NCI-H1436 (cell line): ENCODE results near the gene GBE1.
"Not testable (repeated sequence)": the region's sequence is repeated elsewhere in the genome, so short reads cannot be mapped to it uniquely, and the experiment has no call there.

Experiments
- DNase-seq: peaks from one replicate; lab custom pipeline; 2025; lab: John Stamatoyannopoulos, UW

Gene GBE1

DNA sequence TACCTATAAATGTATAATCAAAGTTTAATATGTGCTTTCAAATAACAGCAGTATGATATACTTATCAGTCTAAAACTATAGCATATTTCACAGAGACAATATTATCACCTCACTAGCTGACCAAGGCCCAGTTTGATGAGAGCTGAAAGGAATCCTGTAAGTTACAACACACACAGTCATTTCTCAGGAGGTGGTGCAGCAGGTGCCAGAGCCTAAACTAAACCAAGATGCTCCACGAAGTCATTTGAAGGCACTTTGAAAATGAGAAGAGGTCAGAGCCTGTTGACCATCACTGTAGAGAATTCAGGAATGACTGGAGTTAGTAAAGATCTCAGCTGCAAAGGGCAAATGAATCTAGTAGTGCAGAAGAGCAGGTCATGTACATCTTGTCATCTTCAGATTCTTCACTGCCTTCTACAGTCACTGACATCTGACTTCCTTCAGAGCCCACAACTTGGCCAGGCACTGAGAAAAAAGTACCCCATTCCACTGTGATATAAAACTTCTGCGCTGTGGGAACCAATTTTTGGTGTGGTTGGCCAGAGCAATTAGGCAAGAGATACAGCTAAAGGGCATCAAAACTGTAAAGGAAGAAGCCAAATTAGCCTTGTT is 7.9 kb downstream of the GBE1 start:
- no peak for DNase-seq

DNA sequence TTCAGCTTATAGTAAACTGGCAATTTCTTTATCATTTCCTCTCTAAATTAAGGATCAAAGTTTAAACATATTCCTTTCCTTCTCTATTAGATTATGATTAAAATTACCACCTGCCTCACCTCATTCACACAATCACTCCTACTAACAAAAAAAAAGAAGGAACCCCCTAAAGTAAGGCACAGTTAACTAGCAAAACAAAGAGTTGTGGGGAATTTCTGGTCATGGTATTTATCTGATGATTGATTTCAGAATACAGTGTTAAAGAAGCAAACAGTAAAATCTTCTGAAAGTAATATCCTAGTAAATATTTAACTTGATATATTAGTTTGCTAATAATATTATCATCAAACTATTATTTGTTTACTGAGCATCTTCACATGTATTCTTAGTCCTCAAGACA is 8.8 kb downstream of the GBE1 start:
- DNase-seq: no peak

- no peak for DNase-seq
These were observed 12.2 kb downstream of the GBE1 start for GRCh38 chr3:81749265-81749664.

GRCh38 chr3:81747280-81747679 is 14.2 kb downstream of the GBE1 start:
- not testable (repeated sequence) for DNase-seq

DNA sequence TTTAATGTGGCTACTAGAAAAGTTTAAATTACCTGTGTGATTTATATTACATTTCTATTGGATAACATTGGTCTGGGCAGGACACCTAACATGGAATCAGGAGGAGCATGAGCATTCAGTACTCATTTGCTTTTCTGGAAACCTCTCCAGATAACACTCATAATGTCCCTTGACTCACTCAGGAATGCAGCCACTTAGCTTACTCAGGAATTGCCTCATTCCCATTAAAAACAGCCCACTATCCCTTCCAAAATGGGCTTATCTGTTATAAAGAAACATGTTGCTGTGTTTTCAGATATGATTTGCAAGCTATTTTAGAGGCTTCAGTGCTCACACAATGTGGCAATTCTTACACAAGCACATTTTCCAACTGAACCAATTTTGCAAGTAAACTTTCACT is 17.1 kb downstream of the GBE1 start:
- no peak for DNase-seq

DNA sequence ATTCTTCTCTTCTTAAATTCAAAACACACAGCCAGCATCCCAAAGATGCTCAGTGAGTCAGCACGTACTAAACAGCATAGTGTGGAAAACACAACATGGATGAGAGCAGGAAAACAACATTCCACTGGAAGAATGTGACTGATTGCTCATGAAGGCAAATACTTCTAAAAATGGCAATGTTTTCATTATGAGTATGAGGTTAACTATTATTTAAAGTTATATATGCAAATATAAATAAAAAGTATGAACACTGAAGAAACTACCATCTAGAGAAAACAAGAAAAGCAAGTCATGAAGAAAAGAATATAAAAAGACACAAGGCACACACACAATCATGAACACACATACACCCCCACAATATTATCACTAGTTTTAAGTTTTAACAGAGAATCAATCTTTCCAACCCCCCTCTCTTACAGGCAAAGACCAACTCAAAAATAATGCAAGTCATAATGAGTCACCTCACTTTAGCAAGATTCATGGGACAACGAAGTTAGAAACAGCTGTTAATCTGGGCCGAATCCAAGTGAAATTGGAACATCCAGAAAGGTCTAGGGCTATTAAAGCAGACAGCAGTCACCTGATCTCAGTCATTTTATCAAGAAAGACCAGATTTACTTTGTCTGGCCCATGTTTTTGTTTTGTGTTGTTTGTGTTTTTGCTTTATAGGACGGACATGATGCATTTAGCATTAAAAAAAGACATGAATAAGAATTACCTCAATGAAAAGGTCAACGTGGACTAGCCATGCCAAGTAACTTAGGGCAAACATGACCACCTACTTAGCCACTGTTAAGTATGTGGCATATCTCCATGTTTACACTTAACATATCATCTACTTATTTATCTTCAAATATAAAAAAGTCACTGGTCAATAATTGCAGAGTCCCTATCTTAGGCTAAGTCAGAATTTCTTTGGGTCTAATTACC is 18.1 kb downstream of the GBE1 start:
- no peak for DNase-seq

DNA sequence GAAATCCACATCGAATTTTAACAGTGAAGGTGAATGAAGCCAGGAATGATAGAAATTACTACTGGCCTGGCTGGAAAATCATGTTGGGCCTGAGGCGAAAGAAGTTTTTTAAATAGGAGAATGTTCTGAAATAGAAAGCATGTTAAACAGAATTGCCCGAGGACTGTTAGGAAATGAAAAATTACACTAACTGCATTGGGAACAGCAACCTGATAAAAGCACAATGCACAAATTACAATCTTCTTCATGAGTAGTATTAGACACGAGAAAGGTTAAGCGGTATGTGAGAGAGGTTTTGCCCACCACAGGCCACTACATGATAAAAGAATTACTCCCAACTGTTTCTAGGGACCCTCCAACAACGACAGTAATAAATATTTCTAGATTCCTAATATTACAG is 18.9 kb downstream of the GBE1 start:
- no peak for DNase-seq

DNA sequence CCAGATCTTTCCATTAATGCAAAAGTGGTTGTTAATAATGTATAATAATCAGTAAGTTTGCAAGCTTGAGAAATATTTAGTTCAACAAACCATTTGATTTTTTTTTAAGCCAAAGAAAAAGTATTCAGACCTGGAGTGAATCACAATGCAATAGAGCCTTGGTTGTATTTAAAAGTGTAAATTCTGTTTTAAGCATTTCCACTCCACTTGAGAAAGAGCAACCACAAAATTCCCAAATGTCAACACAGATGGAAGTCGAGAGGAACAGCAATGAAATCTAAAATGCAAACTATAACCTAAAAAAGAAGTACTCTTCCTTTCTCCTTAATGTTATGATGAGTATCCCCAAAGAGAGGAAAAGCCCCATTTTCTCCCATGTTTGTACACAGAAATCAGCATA is 20.2 kb downstream of the GBE1 start:
- DNase-seq: no peak

GRCh38 chr3:81740731-81741130 is 20.7 kb downstream of the GBE1 start:
- no peak for DNase-seq

GRCh38 chr3:81735334-81735733 is 26.1 kb downstream of the GBE1 start:
- no peak for DNase-seq

DNA sequence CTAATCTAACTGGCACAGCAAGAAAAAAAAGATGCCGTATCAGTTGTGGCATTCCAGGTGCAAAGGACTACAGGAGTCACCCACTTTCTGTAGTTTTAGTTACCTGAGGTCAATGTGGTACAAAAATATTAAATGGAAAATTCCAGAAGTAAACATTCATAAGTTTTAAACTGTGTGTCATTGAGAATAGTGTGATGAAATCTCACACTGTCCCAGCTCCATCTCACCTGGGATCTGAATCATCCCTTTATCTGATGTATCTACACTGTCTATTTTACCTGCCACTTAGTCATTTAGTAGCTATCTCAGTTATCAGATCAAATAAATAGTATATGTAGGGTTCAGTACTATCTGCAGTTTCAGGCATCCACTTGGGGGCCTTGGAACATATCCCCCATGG is 26.7 kb downstream of the GBE1 start:
- no peak for DNase-seq

- DNase-seq: no peak
These were observed 28.8 kb downstream of the GBE1 start for GRCh38 chr3:81732642-81733041.

- no peak for DNase-seq
These were observed 32.5 kb downstream of the GBE1 start for GRCh38 chr3:81728766-81729544.

DNA sequence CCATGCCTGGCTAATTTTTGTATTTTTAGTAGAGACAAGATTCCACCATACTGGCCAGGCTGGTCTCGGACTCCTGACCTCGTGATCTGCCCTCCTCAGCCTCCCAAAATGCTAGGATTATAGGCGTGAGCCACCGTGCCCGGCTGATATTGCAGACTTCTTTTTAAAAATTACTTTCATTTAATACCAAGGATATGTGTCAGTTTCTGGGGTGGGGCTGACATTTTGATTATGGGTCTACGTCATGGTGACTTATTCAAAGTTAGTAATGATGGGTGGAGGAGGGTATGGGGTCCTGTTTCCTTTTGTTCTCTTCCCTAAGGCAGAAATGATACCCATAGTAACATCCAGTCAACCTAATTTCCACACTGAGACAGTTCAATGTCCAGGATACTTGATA is 34.7 kb downstream of the GBE1 start:
- no peak for DNase-seq

GRCh38 chr3:81726132-81726531 is 35.3 kb downstream of the GBE1 start:
- DNase-seq: no peak

- DNase-seq: no peak
These were observed 37.6 kb downstream of the GBE1 start for GRCh38 chr3:81723732-81724313.

DNA sequence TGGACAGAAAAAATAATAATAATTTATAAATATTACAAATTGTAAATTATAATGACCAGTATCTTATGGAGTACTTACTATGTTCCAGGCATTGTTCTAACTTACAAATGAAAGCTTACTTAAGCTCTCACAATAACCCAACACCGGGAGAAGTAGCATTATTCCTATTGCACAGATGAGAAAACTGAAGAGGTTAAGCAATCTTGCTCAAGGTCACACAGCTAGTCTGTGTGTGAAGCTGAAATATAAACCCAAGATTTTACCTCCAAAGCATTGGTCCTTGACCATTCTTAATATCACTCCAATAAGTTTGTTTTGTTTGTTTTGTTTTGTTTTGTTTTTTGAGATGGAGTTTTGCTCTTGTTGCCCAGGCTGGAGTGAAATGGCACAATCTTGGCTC is 43.1 kb downstream of the GBE1 start:
- DNase-seq: no peak

DNA sequence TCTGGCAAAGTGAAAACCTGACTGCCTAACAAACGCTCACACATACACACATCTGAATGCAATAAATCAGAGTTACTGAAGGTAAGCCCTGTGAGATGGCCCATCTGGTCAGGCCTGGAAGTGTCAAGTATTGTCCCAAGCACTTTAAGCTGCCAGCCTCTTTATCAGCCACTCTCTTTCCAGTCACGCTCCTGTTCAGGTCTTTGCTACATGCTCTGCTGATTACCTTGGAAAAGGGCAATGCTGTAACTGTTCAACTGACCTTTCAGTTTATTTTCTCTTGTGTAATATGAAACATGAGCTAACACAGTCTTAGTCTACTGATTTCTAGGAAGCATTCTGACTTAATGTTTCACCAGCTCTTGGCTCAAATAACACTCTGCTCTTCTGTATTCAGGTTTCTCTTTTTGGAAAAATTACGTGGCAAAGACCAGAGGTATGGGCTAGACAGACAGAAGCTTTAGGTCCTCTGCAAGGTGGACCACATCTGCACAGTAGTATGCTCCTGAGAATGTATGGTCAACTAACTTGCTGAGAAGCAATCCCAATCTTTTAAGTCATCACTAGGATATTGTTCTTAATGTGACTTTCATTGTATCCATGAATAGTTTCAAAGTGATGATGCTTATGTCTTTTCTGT is 44.5 kb downstream of the GBE1 start:
- DNase-seq: no peak

- no peak for DNase-seq
These were observed 48.4 kb downstream of the GBE1 start for GRCh38 chr3:81713031-81713430.

DNA sequence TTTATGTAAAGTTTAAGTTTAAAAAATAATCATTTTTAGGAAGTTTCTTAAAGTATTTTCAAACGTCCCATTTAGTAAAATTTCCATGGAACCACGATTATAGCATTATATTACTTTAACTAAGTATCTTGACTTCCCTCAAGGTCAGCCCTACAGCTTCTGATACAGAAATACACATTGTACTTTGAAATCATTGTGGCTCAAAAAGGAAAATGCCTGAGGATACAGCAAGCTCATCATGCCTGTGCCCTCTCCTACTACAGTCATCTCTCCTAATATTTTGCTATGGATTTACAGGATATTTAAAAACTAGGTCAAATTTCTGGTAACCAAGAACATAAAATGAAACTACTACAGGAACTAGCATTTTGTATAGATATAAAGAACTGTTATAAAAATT is 51.8 kb downstream of the GBE1 start:
- DNase-seq: no peak

DNA sequence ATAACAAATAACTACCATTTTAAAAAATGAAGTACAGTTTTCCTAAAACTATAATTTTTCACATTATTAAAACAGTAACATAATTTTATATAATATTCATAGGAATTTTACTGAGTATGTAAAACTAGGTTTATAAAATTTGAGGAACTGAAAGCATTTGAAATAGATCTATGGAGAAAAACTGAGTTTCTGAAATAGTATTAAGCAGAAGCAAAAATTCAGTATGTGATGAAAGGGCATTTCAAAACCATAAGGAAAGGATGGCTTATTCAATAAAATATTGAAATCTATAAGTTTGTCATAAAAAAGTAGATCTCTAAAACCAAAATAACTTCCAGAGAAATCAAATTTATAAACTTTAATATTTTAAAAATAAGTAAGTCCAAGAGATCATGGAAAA is 53.4 kb downstream of the GBE1 start:
- DNase-seq: no peak

DNA sequence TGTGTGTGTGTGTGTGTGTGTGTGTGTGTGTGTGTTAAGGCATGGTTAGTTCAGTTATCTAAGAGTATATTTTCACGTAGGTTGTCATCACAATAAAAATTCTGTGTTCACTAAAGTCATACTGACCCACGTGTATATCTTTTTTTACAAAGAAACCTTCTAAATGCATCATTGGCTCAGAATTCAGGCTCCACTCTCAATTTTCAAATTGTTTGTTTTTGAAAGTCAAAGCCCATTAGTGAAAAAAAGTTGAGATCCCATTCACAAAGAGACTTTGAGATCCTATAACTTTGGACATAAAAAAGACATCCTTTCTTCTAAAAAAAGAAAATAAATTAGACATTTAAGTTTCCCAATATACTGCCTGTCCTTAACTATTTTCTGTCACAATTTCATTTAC is 59.3 kb downstream of the GBE1 start:
- DNase-seq: no peak
